ENCODE measurements around the gene C1QTNF12. TPM values are rescaled to one million over a fixed set of nuclear protein-coding genes. Genes with fewer than 3 reads are reported as not detected.

The C1QTNF12 gene, protein sequence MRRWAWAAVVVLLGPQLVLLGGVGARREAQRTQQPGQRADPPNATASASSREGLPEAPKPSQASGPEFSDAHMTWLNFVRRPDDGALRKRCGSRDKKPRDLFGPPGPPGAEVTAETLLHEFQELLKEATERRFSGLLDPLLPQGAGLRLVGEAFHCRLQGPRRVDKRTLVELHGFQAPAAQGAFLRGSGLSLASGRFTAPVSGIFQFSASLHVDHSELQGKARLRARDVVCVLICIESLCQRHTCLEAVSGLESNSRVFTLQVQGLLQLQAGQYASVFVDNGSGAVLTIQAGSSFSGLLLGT
- 0.36 and 0.59 TPM in 2 replicates for total RNA-seq

DNA sequence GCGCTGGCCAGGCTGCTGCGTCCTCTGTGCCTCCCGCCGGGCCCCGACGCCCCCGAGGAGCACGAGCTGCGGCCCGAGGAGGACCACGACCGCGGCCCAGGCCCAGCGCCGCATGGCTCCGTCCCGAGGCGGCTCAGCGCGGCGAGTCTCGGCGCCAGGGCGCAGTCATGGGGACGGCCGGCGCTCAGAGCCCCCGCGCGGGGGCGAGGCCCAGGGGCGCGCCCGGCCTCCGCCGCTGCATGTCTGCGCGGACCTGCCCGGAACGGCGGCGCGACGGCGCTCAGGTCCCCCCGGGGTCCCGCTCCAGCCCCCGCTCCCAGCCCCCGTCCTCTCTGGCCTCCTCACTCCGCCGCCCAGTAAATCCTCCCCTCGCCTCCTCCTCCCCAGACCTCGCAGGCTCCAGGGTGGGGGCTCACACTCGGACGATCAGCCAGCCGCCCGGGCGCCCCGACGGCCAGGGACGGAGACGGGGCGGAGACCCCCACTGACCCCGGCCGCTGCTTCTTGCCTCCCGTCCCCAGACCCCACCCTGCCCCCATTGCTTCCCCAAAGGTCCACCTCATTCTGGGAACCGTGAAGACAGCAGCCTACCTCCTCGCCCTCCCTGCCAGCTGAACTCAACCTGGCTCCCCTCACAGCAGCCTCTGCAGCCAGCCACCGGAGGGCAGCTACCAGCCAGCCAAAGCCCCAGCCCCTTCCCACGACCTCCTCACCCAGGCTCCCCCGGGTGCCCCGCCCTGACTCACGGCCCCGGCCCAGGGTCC lies at the start of gene C1QTNF12:
Gene C1QTNF12 (minus strand): TSS at position 146 of the 764 bp plus-strand sequence. CDS start 32 bp downstream, at position 114.
- no peak for TF ChIP-seq CTCF (IDR thresholded peaks at IDR 0.05; ENCODE audit: extremely low read depth, low read depth, low read length)

GRCh38 chr1:1295154-1295923 lies 48.8 kb upstream of the C1QTNF12 start:
- no peak for DNase-seq (ENCODE audit: insufficient read length, low spot score, missing footprints)
- H3K9me3 ChIP-seq (ENCODE audit: low read depth, low read length), result no peaks in the 10 kb centered on the region
- no peak for TF ChIP-seq CTCF (IDR thresholded peaks at IDR 0.05; ENCODE audit: extremely low read depth, low read depth, low read length)
- H3K4me3 ChIP-seq (ENCODE audit: insufficient read depth, low read length), result no peak overlapping the region
- H3K79me2 ChIP-seq (ENCODE audit: insufficient read depth, low read length), result no peaks in the 10 kb centered on the region
- no peaks in the 10 kb centered on the region for H3K36me3 ChIP-seq (ENCODE audit: insufficient read depth, low read length)
- H3K4me2 ChIP-seq (ENCODE audit: insufficient read depth, low read length), result no peak overlapping the region
- H3K27me3 ChIP-seq (ENCODE audit: insufficient read depth, low read length), result no peaks in the 10 kb centered on the region
- H3K27ac ChIP-seq (ENCODE audit: low read depth, low read length), result no peak overlapping the region
- peaks cover 26% of the 10 kb centered on the region for H4K20me1 ChIP-seq (ENCODE audit: insufficient read depth, low read length)
- H3K4me1 ChIP-seq (ENCODE audit: insufficient read depth, low read length), result peaks cover 5% of the 10 kb centered on the region
- no peak overlapping the region for H2AFZ ChIP-seq (ENCODE audit: low read length)

More for the DNA sequence above, at the start of gene C1QTNF12:
- DNase-seq (ENCODE audit: insufficient read length, low spot score, missing footprints), result peak; percentile 92
- Histone ChIP-seq H3K27me3 (ENCODE audit: insufficient read depth, low read length) (no peaks in the 10 kb centered on the region), H3K4me1 (ENCODE audit: insufficient read depth, low read length) (no peaks in the 10 kb centered on the region), H3K9me3 (ENCODE audit: low read depth, low read length) (no peaks in the 10 kb centered on the region), H3K4me2 (ENCODE audit: insufficient read depth, low read length) (no peak within 1 kb of the TSS), H3K27ac (ENCODE audit: low read depth, low read length) (no peak within 1 kb of the TSS), H2AFZ (ENCODE audit: low read length) (no peak within 1 kb of the TSS), H3K36me3 (ENCODE audit: insufficient read depth, low read length) (no peaks in the 10 kb centered on the region), H3K79me2 (ENCODE audit: insufficient read depth, low read length) (no peaks in the 10 kb centered on the region), H3K4me3 (ENCODE audit: insufficient read depth, low read length) (peak within 1 kb of the TSS; percentile 22), H4K20me1 (ENCODE audit: insufficient read depth, low read length) (peaks cover 8% of the 10 kb centered on the region)

DNA sequence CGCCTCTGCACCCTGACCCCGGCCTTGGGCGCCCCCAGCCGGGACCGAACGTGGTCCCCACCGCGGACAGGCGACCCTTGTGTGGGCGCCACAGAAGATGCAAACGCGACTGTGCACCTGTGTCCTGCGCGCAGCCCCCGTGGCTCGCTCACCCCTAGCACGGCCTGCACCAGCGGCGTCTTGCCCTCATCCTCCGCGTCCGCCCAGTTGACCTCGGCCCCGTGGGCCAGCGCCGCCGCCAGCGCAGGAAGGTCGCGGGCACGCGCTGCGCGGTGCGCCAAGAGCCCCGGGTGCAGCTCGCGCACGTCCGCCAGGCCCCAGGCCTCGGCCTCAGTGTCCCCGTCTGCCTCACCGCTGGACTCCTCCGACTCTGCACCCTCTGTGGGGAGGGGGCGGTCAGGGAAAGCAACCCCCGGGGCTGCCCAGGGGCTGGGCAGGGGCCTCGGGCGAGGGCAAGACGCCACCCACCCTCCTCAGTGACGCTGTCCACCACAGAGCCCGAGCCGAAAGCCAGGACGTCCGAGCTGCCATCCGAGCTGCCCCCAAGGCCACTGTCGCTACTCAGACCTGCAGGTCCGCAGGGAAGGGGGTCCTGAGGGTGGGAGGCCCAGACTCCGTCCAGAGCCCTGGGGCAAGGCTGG lies 47.8 kb upstream of the C1QTNF12 start:
- Histone ChIP-seq H3K9me3 (ENCODE audit: low read depth, low read length) (no peaks in the 10 kb centered on the region), H3K4me1 (ENCODE audit: insufficient read depth, low read length) (peaks cover 5% of the 10 kb centered on the region), H3K4me3 (ENCODE audit: insufficient read depth, low read length) (no peak overlapping the region), H3K27me3 (ENCODE audit: insufficient read depth, low read length) (no peaks in the 10 kb centered on the region), H3K79me2 (ENCODE audit: insufficient read depth, low read length) (no peaks in the 10 kb centered on the region), H3K27ac (ENCODE audit: low read depth, low read length) (no peak overlapping the region), H3K36me3 (ENCODE audit: insufficient read depth, low read length) (no peaks in the 10 kb centered on the region), H3K4me2 (ENCODE audit: insufficient read depth, low read length) (no peak overlapping the region), H4K20me1 (ENCODE audit: insufficient read depth, low read length) (peaks cover 18% of the 10 kb centered on the region), H2AFZ (ENCODE audit: low read length) (no peak overlapping the region)
- no peak for DNase-seq (ENCODE audit: insufficient read length, low spot score, missing footprints)
- no peak for TF ChIP-seq CTCF (IDR thresholded peaks at IDR 0.05; ENCODE audit: extremely low read depth, low read depth, low read length)

All from osteoblast (primary cell).